GM12864 (cell line): ENCODE results near the gene GATAD2B.

Experiments
- DNase-seq: peaks from one replicate; pipeline ENCODE4 v3.0.0-alpha.2; 2011; ENCODE audit warnings: low read depth
- H3K4me3 ChIP-seq: 2 replicates; pipeline ENCODE4 v1.5.1; 2011; ENCODE audit warnings: mild to moderate bottlenecking, low read depth, low read length, control low read depth
- CTCF ChIP-seq: IDR thresholded peaks from 2 replicates; pipeline ENCODE4 v1.5.1; 2011; ENCODE audit warnings: low read depth, mild to moderate bottlenecking, moderate library complexity, low read length, control low read depth, inconsistent platforms; ENCODE audit errors: missing control alignments

The GATAD2B gene

GRCh38 chr1:153872331-153872730 is 50.4 kb downstream of the GATAD2B start:
- H3K4me3 ChIP-seq, result no peak overlapping the region
- no peak for DNase-seq
- TF ChIP-seq CTCF, result no peak

- no peak for TF ChIP-seq CTCF
- no peak overlapping the region for H3K4me3 ChIP-seq
- no peak for DNase-seq
Observed at GRCh38 chr1:153869486-153869885, 53.3 kb downstream of the GATAD2B start.

- no peak overlapping the region; the same call in 1 of the 2 replicates for H3K4me3 ChIP-seq
- no peak for TF ChIP-seq CTCF
- DNase-seq, result no peak
Observed at GRCh38 chr1:153866045-153866850, 56.5 kb downstream of the GATAD2B start.

- TF ChIP-seq CTCF, result no peak
- H3K4me3 ChIP-seq, result no peak overlapping the region
- DNase-seq, result no peak
Observed at GRCh38 chr1:153860285-153860684, 62.5 kb downstream of the GATAD2B start.

GRCh38 chr1:153857505-153857904 is 65.3 kb downstream of the GATAD2B start:
- TF ChIP-seq CTCF, result no peak

GRCh38 chr1:153856763-153857162 is 66.0 kb downstream of the GATAD2B start:
- TF ChIP-seq CTCF, result no peak
- H3K4me3 ChIP-seq, result no peak overlapping the region
- DNase-seq, result no peak

More at GRCh38 chr1:153857505-153857904, 65.3 kb downstream of the GATAD2B start:
- no peak overlapping the region for H3K4me3 ChIP-seq
- no peak for DNase-seq

- no peak for TF ChIP-seq CTCF
- DNase-seq, result no peak
- no peak overlapping the region for H3K4me3 ChIP-seq
Observed at GRCh38 chr1:153852170-153852569, 70.6 kb downstream of the GATAD2B start.
